ENCODE results near the gene SH3D21.

Gene SH3D21

GRCh38 chr1:36359911-36360550, 53.9 kb downstream of the SH3D21 start:
- no peak for DNase-seq

GRCh38 chr1:36365381-36365780, 59.2 kb downstream of the SH3D21 start:
- DNase-seq, result no peak

GRCh38 chr1:36366091-36366661, 60.0 kb downstream of the SH3D21 start:
- DNase-seq, result no peak

- DNase-seq, result no peak
Measured at GRCh38 chr1:36367066-36367465, 60.9 kb downstream of the SH3D21 start.

- no peak for DNase-seq
Measured at GRCh38 chr1:36367798-36368197, 61.6 kb downstream of the SH3D21 start.

GRCh38 chr1:36369061-36369861, 63.1 kb downstream of the SH3D21 start:
- peak; percentile 65 for DNase-seq

All from amniotic stem cell (primary cell).